HepG2 (cell line): ENCODE measurements around the gene STK17A. TPM values are rescaled to one million over a fixed set of nuclear protein-coding genes. Genes with fewer than 3 reads are reported as not detected.
A peak's percentile ranks its signal among the peaks of the same experiment; 100 is the strongest.

ENCODE experiments used
- ATAC-seq: fragments of 200-7000 bp; cut with Tn5 transposase; 3 replicates; pipeline ENCODE4 v1.9.1; 2020; ENCODE audit warnings: mild to moderate bottlenecking, moderate library complexity
- BruUV-seq: library from RNA; stranded (reverse); fragments of 400-500 nt; replicated peaks from 2 replicates; lab custom pipeline; 2021; lab: Mats Ljungman, UMichigan
- CTCF ChIA-PET: fragments of 300-600 bp; formaldehyde crosslinking; extraction: SDS; loops from one replicate; lab custom pipeline; 2021; ENCODE audit warnings: low total read pairs, inconsistent platforms, low intra/inter-chr PET ratio; lab: Yijun Ruan, JAX
- POLR2A ChIA-PET: fragments of 350-600 bp; sonication (Branson Sonifier 250); formaldehyde crosslinking; loops from one replicate; lab custom pipeline; 2020; ENCODE audit warnings: antibody characterized with exemption, inconsistent platforms; lab: Yijun Ruan, JAX
- DNase-seq: peaks from one replicate; pipeline ENCODE4 v3.0.0-alpha.2; 2015; ENCODE audit warnings: low spot score
- FAIRE-seq: peaks from 3 replicates; lab custom pipeline; 2011; peaks lifted over from hg19 to GRCh38; lab: Jason Lieb, UNC
- H2AFZ ChIP-seq: one replicate; pipeline ENCODE4 v1.6.1; 2011; ENCODE audit warnings: low read length, inconsistent platforms
- H3K27ac ChIP-seq: fragments of 300-600 bp; 3 replicates; pipeline ENCODE4 v1.8.0; 2011; ENCODE audit warnings: mixed run types, mild to moderate bottlenecking, mixed read lengths, low read length, inconsistent platforms; ENCODE audit not compliant: insufficient read depth; ENCODE audit errors: extremely low read length
- H3K27me3 ChIP-seq, 2 experiments: fragments of 200-600 bp in 1 of 2; 2 replicates in 1 of 2; 3 replicates in 1 of 2; pipeline versions ENCODE4 v1.6.0 to v1.8.0; 2011; ENCODE audit warnings: low read length in 2 of 2, mild to moderate bottlenecking in 2 of 2, moderate library complexity in 2 of 2, inconsistent platforms in 1 of 2; ENCODE audit not compliant: insufficient read depth in 2 of 2, control insufficient read depth in 1 of 2
- H3K36me3 ChIP-seq, 2 experiments: fragments of 200-600 bp in 1 of 2; replicated peaks in 1 of 2; 2 replicates in 1 of 2; 3 replicates in 1 of 2; pipeline versions ENCODE4 v1.5.1 to v1.8.0; 2011; ENCODE audit warnings: low read length in 2 of 2, inconsistent platforms in 1 of 2; ENCODE audit not compliant: insufficient read depth in 2 of 2, control insufficient read depth in 1 of 2
- H3K4me1 ChIP-seq: 2 replicates; pipeline ENCODE4 v1.5.1; 2012; ENCODE audit warnings: low read length, inconsistent platforms; ENCODE audit not compliant: insufficient read depth
- H3K4me2 ChIP-seq: 2 replicates; pipeline ENCODE4 v1.6.0; 2011; ENCODE audit warnings: low read depth, low read length, inconsistent platforms
- H3K4me3 ChIP-seq, 3 experiments: fragments of 200-600 bp in 1 of 3; sonication (generic), shearing (Covaris generic) in 1 of 3; replicated peaks in 1 of 3; 2 replicates each; pipeline ENCODE4 v1.5.1; 2011 to 2016; ENCODE audit warnings: low read length in 3 of 3, inconsistent platforms in 2 of 3, low read depth in 2 of 3, mild to moderate bottlenecking in 2 of 3, control low read depth in 1 of 3, mixed read lengths in 1 of 3; ENCODE audit not compliant: insufficient read depth in 1 of 3
- H3K79me2 ChIP-seq: one replicate; pipeline ENCODE4 v1.6.1; 2011; ENCODE audit warnings: low read length, inconsistent platforms; ENCODE audit not compliant: insufficient read depth
- H3K9ac ChIP-seq: 2 replicates; pipeline ENCODE4 v1.6.0; 2011; ENCODE audit warnings: mild to moderate bottlenecking, low read depth, low read length, inconsistent platforms; ENCODE audit not compliant: insufficient read depth
- H3K9me3 ChIP-seq: 2 replicates; pipeline ENCODE4 v1.5.1; 2012; ENCODE audit warnings: mild to moderate bottlenecking, low read length
- H4K20me1 ChIP-seq: 2 replicates; pipeline ENCODE4 v1.6.0; 2011; ENCODE audit warnings: inconsistent platforms, mild to moderate bottlenecking, low read length, moderate library complexity; ENCODE audit not compliant: insufficient read depth
- ARID5B ChIP-seq: IDR thresholded peaks from 2 replicates; pipeline ENCODE4 v1.4.0; 2020; ENCODE audit warnings: mild to moderate bottlenecking, missing genetic modification reagents
- EP300 ChIP-seq, 3 experiments: sonication (generic) in 1 of 3; formaldehyde crosslinking in 1 of 3; IDR thresholded peaks; 2 replicates each; pipeline versions ENCODE4 v1.5.1 to v1.6.1; 2011 to 2020; ENCODE audit warnings: low read depth in 2 of 3, low read length in 2 of 3, borderline replicate concordance in 1 of 3, improper control_type of control experiment in 1 of 3, mild to moderate bottlenecking in 1 of 3, missing genetic modification reagents in 1 of 3, moderate library complexity in 1 of 3
- FOXA3 ChIP-seq: IDR thresholded peaks from 2 replicates; pipeline ENCODE4 v1.6.1; 2016; ENCODE audit warnings: missing genetic modification reagents, missing compliant biosample characterization
- GATAD2A ChIP-seq: IDR thresholded peaks from 2 replicates; pipeline ENCODE4 v1.6.1; 2016
- HDAC1 ChIP-seq: sonication (generic); formaldehyde crosslinking; IDR thresholded peaks from 2 replicates; pipeline ENCODE4 v1.5.1; 2020; ENCODE audit warnings: mild to moderate bottlenecking, missing genetic modification reagents
- HHEX ChIP-seq: IDR thresholded peaks from 2 replicates; pipeline ENCODE4 v1.6.1; 2016; ENCODE audit warnings: control low read depth
- MED1 ChIP-seq: sonication (generic); formaldehyde crosslinking; IDR thresholded peaks from 2 replicates; pipeline ENCODE4 v1.4.0; 2020; ENCODE audit warnings: missing genetic modification reagents
- PHF20 ChIP-seq: sonication (generic); formaldehyde crosslinking; IDR thresholded peaks from 2 replicates; pipeline ENCODE4 v1.5.0; 2020; ENCODE audit warnings: mild to moderate bottlenecking, missing genetic modification reagents
- SALL1 ChIP-seq: sonication (generic); formaldehyde crosslinking; IDR thresholded peaks from 2 replicates; pipeline ENCODE4 v1.8.0; 2022; ENCODE audit warnings: mild to moderate bottlenecking, missing genetic modification reagents
- SOX13 ChIP-seq, 3 experiments: fragments of 450-650 bp in 1 of 3; sonication (generic) in 1 of 3; formaldehyde crosslinking in 1 of 3; IDR thresholded peaks in 2 of 3; conservative IDR thresholded peaks in 1 of 3; 2 replicates each; pipeline versions ENCODE4 v1.5.0 to v1.6.1; 2016 to 2020; ENCODE audit warnings: antibody characterized with exemption in 1 of 3, mild to moderate bottlenecking in 1 of 3, missing compliant biosample characterization in 1 of 3, missing genetic modification reagents in 1 of 3, moderate library complexity in 1 of 3
- SOX6 ChIP-seq, 2 experiments: fragments of 450-650 bp in 1 of 2; sonication (generic) in 1 of 2; formaldehyde crosslinking in 1 of 2; IDR thresholded peaks; 2 replicates each; pipeline versions ENCODE4 v1.4.0 to v1.6.1; 2017 to 2020; ENCODE audit warnings: antibody characterized with exemption in 1 of 2, mild to moderate bottlenecking in 1 of 2, missing genetic modification reagents in 1 of 2
- SP5 ChIP-seq: IDR thresholded peaks from 2 replicates; pipeline ENCODE4 v1.6.1; 2016; ENCODE audit warnings: low read depth, borderline replicate concordance
- ZNF609 ChIP-seq: sonication (generic); formaldehyde crosslinking; IDR thresholded peaks from 2 replicates; pipeline ENCODE4 v1.4.0; 2020; ENCODE audit warnings: mild to moderate bottlenecking, missing genetic modification reagents, borderline replicate concordance
- WGBS: methylation state at CpG from one replicate; pipeline ENCODE4 v1.1.6; 2017; ENCODE audit warnings: low lambda C conversion rate; 5-methylcytosine and 5-hydroxymethylcytosine counted together
- in situ Hi-C: cut with HindIII; loops from 2 replicates; pipeline ENCODE4 v1.10.0; 2017; ENCODE audit warnings: low pct_unique_long_range_greater_than_20kb; ENCODE audit not compliant: extremely low pct_ligation_motif_present
- intact Hi-C: fragments of 100-400 bp; cut with micrococcal nuclease; formaldehyde crosslinking; loops from one replicate; pipeline ENCODE4 v1.10.0; 2022; ENCODE audit not compliant: unreplicated experiment
- polyA plus RNA-seq, 8 experiments: library from polyadenylated mRNA; depleted of rRNA in 3 of 8; stranded (reverse) in 7 of 8; unstranded in 1 of 8; fragments of >200 nt; fragmentation: Illumina TruSeq in 4 of 8; extraction: Trizol in 4 of 8; gene quantifications; 2 replicates each; pipeline versions ENCODE4 v1.2.1 to v1.2.3, GENCODE V29; 2011 to 2016; ENCODE audit warnings: low read depth in 4 of 8, missing spikeins in 1 of 8, mixed read lengths in 1 of 8; ENCODE audit not compliant: insufficient read depth in 1 of 8
- total RNA-seq, 5 experiments: library from RNA; depleted of rRNA; stranded (reverse); fragments of >200 nt; fragmentation: Illumina TruSeq; extraction: Trizol; gene quantifications; 2 replicates each; pipeline ENCODE4 v1.2.3, GENCODE V29; 2016; ENCODE audit warnings: low read depth in 1 of 5
- TF ChIP-seq, protein P1 (sequence below): sonication (generic); formaldehyde crosslinking; conservative IDR thresholded peaks from 2 replicates; pipeline ENCODE4 v1.4.0; 2020; ENCODE audit warnings: missing genetic modification reagents

The STK17A gene
- total and polyA plus RNA-seq, 2 of the 13 experiments (the other 11 are each of a cell fraction or from before 2014, with no cell fraction given): 18.6 to 24.3 TPM

GRCh38 chr7:43636093-43636492 lies 53.2 kb downstream of the STK17A start:
- Histone ChIP-seq H3K4me2 (no peak overlapping the region), H3K27ac (no peak overlapping the region), H3K9me3 (no peaks in the 10 kb centered on the region), H4K20me1 (no peaks in the 10 kb centered on the region), H3K36me3 (peaks cover 15 to 40% of the 10 kb centered on the region in 2 experiments), H3K9ac (no peak overlapping the region), H3K27me3 (no peaks in the 10 kb centered on the region), H2AFZ (no peak overlapping the region), H3K4me1 (peaks cover 53% of the 10 kb centered on the region), H3K4me3 (no peak overlapping the region), H3K79me2 (no peaks in the 10 kb centered on the region)
- DNase-seq (peak; percentile 37), FAIRE-seq (no peak), ATAC-seq (no peak)
- POLR2A ChIA-PET: no interaction called here
- intact Hi-C loops: no loop called here
- no TSS peak for BruUV-seq
- 86% methylated on average over 6 of the region's 6 CpGs for WGBS
- in situ Hi-C loops: no loop called here
- CTCF ChIA-PET: no interaction called here
- TF ChIP-seq SALL1 (CRISPR knock-in tag): 0 out of 2 replicates have a peak, but pooled peaks have one; percentile 12
- TF ChIP-seq SOX13 (IDR thresholded peaks at IDR 0.05): no peak
- peak in 1 of 2 experiments; percentile 46; a peak in 1 of 4 replicates for TF ChIP-seq SOX13 (CRISPR knock-in tag; conservative IDR thresholded peaks at IDR 0.05 in 1 of 2, IDR thresholded peaks at IDR 0.05 in 1 of 2)
- TF ChIP-seq, protein P1, sequence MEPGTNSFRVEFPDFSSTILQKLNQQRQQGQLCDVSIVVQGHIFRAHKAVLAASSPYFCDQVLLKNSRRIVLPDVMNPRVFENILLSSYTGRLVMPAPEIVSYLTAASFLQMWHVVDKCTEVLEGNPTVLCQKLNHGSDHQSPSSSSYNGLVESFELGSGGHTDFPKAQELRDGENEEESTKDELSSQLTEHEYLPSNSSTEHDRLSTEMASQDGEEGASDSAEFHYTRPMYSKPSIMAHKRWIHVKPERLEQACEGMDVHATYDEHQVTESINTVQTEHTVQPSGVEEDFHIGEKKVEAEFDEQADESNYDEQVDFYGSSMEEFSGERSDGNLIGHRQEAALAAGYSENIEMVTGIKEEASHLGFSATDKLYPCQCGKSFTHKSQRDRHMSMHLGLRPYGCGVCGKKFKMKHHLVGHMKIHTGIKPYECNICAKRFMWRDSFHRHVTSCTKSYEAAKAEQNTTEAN: no peak
- TF ChIP-seq ARID5B (CRISPR knock-in tag): peak; percentile 58
- TF ChIP-seq EP300 (IDR thresholded peaks at IDR 0.05; ENCODE audit: low read depth in 2 of 2, low read length in 2 of 2): 0 out of 4 replicates have a peak, but pooled peaks of 1 of the 2 experiments have one; percentile 4
- no peak for TF ChIP-seq EP300 (CRISPR knock-in tag; IDR thresholded peaks at IDR 0.05; ENCODE audit: borderline replicate concordance)
- TF ChIP-seq SOX6 (IDR thresholded peaks at IDR 0.05): no peak
- TF ChIP-seq SOX6 (CRISPR knock-in tag; IDR thresholded peaks at IDR 0.05): peak; percentile 26; the same call in 1 of the 2 replicates
- TF ChIP-seq SP5 (CRISPR knock-in tag): peak; percentile 53
- TF ChIP-seq HHEX: no peak
- no peak for TF ChIP-seq PHF20 (CRISPR knock-in tag)
- peak; percentile 50; the same call in 1 of the 2 replicates for TF ChIP-seq ZNF609
- peak; percentile 52; the same call in 1 of the 2 replicates for TF ChIP-seq GATAD2A
- TF ChIP-seq MED1 (CRISPR knock-in tag): peak; percentile 11; the same call in 1 of the 2 replicates
- TF ChIP-seq FOXA3 (CRISPR knock-in tag): peak; percentile 69
- 0 out of 2 replicates have a peak, but pooled peaks have one; percentile 21 for TF ChIP-seq HDAC1 (CRISPR knock-in tag)
